GM19035 (cell line): ENCODE results near the gene CTNNA1.

Experiments
- ATAC-seq: cut with Tn5 transposase; IDR thresholded peaks from one replicate; pipeline ENCODE4 v1.9.1; 2021; ENCODE audit not compliant: unreplicated experiment

CTNNA1 gene

DNA sequence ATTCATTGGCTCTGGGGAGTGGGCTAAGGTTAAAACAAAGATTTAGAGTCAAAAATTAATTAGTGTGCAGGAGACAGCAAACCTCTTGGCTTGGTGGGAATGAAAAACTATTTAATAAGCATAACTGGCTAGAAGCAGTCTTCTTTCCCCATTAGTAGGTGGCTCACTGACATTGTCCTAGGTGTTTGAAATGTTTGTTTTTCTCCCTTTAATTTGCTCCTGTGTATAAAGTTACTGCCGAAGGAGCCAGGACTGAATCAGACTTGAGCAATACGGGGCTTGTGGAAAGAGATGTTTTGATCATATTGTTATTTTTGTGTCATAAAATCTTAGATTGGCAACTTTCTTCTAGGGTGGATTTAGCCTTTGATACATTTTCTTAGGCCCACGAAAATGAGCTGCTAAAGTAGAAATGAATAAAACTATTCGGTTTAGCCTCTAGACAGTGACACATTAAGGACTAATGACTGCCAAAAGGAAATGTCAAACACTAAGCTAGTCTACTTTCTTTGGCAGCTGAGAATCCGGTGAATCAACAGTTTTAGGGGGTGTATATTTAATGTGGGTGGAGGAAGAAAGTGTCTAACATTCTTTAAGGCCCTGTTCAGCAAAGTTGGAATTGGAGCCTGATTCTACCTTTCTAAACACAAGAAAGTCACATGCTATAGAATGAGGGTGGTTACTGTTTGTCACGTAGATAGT lies 91.7 kb downstream of the CTNNA1 start:
- ATAC-seq, result no peak

DNA sequence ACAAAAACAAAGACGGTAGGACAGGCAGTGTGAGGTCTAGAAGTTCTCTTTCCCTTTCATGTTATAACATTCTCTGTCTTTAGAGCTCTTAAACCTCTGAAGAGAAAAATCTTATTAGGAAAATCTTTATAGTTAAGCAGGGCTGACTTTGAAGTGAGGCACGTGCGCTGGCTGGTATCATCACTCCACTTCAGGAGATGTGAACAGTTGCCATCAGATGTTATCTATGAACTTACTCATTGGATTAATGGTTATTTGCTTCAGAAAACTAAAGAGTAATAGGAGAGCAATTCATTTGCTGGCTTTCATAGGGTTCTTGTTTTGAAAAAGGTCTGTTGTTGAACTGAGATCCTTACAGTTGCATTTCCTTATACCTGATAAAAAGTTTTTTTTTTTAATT lies 96.2 kb downstream of the CTNNA1 start:
- no peak for ATAC-seq

DNA sequence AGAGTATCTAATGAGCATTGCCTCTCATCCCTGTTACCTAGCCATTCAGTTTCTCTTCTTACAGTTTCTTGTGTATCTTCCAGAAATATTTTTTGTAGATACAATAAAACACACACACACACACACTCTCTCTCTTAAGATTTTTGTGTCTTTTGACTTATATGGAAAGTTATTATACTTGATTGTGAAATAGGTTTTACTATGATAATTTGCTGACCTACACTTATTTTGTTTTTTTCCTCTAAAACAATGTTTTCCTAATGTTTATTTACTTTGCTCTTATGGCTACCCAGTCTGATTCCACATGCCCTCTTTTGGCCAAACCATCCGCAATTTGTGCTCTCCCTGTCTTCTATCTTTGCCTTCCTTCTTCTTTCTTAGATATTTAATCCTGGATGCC lies 96.7 kb downstream of the CTNNA1 start:
- no peak for ATAC-seq

DNA sequence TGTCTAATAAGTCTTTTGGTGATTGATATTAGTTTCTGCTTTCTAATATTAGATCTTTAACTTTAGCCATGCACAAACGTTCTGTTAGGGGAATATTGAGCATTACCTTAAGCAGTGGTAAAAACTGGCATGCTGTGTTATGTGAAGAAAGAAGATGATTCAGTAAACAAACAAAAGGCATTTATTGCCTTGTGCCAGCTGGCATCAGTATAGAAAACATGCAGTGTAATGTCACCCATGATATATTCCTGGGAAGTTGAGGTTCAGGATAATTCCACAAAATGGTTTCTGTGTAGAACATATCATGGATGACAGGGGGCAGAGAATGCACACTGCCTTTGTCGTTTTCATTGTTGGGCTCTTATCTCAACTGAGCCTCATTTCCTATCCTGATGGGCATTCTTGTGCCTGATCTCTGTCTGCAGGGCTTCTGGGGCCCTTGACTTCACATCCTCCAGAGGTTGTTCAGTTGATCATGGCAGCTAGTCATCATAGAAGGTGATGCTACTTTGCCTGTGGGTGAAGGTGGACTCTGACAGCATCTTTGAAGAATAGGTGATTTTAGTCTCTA lies 97.7 kb downstream of the CTNNA1 start:
- ATAC-seq, result no peak

DNA sequence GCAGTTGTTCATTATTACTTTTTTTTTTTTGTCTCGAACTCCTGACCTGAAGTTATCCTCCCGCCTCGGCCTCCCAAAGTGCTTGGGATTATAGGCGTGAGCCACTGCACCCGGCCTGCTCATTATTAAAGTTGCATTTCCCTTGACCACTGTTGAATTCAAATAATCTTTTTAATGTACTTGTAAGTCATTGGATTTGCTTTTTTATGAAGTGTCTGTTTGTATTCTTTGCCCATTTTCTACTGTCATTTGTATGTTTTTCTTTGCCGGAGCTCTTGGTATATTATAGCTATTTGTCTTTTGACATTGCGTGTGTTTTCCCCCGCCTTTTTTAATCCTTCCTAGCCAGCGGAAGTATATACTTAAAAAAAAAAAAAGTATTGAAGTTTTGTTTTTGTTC lies 99.9 kb downstream of the CTNNA1 start:
- ATAC-seq, result no peak

DNA sequence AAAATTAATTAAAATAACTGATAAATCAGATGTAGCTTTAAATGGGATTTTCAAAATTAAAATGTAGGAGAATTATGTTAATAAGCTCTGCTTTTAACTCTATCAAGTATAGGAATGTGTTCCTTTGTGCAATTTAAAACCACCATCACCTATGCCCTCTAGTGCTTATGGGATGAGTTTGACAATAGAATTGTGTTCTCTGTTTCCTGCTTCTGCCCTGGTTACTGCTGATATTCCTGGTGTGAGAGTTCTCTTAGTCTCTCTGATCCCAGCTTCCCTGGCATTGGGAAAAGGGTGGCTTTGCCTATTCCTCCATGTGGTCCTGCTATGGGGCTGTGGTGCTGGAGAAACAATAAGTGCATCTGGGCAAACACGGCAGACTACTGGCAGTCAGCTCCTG lies 113.8 kb downstream of the CTNNA1 start:
- no peak for ATAC-seq

DNA sequence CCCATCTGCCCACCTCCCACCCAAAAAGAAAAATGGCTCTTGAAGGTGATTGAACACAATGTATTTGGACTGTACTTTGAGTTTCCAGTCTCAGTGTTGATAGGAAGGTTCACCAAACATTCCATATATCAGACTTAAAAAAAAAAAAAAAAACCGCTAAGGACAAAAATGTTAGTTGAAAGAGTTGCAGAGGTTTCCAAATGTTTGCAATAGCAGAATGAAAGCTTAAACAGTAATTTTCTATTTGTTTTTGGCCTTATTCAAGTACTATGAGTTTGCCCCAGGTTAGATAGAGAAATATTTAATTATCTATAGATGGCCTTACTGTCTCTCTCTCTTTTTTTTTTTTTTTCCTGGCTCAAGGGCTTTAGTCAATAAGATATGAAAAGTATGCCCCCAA lies 115.8 kb downstream of the CTNNA1 start:
- ATAC-seq, result no peak

DNA sequence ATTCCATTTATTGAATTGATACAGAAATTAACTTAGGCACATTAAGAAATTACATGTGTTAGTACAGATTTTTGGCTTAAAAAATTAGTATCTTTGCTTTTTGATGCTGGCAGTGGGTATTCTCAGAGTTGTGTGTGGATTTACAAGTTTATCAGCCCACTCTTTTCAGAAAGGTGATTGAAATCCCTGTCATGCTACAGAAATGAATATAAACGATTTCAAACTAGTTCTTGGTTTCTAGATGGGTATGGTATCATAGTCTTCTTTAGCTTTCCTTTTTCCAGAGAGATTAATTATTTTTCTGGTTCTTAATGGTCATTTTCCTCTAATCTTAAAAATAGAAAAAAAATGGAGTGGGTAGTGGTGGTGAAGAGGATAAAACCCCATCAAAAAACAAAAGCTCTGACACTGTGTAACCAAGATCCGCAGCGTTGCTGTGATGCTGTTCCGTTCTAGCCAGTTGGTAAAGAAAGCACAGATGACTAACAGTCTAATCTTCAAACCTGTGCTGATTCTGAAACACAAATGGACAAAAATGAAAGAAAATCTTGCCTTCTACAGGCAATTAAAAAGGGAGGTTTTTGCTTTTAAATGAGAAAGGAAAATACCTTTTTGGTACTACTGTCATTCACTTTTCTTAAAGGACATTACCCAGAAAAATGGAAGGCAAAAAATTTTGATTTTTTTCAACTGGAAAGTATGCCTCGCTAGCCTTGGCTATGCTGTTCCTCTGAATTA lies 116.7 kb downstream of the CTNNA1 start:
- no peak for ATAC-seq

DNA sequence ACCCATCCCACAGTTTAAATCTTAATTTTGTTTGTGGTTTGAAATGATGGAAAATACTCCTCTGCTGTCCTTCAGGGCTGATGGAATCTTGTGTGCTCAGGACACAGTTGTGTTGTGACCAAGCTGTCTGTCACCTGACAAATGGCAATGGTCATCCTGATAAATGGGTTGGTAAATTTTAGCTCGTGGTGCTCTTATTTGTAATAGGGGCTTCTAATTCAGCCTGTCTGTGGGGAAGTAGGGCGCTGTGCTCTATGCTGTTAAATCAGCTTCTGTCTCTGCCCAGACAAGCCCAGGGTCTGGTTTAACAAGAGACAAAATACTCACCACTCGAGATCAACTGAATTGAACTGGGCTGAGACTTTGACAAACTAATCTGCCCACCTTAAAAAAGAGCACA lies 117.4 kb downstream of the CTNNA1 start:
- no peak for ATAC-seq

DNA sequence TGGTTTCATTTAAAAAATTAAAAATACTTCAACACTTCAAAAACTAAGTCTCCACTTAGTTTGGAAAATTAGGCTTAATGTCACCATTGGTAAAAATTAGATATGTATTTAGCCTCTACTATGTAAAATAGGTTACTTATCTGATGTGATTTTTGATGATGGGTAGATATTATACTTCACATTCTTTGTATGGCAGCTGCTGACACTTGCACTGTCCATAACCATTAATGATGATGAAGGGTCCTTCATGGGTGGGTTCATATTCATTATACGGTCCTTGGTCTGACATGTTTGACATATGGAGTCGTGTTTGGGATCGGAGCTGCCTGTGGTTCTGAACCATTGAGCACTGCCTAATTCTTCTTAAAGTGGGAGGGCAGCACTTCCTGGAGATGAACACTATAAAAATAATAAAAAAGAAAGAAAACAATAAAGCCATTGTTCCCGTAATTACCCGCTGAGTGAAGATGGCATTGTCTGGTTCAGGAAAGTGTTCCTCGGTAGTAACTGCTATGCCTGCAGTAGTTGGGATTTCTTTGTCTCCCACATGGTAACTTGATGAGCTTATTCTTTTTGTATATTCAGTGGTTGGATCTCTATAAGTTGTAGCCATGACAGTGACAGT lies 119.7 kb downstream of the CTNNA1 start:
- ATAC-seq, result no peak

DNA sequence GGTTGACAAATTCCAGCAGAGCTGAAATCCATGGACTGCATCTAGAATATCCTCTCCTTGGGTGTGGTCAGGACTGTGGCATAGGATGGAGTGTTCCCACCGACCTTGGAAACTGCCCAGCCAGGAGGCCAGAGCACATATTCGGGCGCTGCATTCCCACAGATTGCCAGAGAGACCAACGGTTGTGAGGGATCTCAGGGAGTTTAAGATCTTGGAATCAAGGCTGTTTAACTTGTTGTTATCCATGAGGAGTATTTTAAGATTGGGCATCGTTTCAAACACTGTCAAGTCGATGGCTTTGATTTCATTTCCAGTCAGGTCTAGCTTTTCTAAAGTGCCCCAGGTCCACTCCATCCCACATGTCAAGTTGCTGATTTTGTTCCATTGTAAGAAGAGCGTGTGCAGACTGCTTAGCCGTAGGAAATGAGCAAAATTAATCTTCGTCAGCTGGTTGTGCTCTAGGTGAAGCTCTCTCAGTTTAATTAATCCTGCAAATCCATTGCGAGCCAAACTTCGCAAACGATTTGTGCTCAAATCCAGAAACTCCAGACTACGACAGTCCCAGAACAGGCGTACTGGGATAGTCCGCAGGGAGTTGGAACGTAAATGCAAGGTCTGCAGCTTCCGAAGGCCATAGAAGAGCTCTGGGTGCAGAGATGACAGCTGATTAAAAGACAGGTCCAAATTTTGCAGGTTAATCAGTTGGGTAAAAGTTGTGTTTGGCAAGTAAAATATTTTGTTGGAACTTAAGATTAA lies 120.4 kb downstream of the CTNNA1 start:
- no peak for ATAC-seq

DNA sequence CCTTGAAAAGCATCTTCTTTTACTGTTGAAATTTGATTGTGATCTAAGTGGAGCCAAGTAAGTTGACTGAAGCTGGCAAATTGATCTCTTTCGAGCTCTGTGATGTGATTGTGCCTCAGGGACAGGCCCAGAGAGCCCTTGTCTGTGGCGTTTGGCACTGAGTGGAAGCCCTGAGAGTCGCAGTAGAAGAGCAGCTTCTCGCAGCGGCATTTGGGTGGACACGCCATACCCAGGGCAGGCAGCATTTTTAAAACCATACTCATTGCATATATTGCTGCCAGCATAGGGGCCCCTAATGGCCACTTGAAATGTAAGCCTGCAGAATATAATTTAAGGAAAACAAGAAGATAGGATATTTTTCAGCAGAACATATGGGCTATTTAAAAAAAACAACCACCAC lies 121.0 kb downstream of the CTNNA1 start:
- no peak for ATAC-seq

DNA sequence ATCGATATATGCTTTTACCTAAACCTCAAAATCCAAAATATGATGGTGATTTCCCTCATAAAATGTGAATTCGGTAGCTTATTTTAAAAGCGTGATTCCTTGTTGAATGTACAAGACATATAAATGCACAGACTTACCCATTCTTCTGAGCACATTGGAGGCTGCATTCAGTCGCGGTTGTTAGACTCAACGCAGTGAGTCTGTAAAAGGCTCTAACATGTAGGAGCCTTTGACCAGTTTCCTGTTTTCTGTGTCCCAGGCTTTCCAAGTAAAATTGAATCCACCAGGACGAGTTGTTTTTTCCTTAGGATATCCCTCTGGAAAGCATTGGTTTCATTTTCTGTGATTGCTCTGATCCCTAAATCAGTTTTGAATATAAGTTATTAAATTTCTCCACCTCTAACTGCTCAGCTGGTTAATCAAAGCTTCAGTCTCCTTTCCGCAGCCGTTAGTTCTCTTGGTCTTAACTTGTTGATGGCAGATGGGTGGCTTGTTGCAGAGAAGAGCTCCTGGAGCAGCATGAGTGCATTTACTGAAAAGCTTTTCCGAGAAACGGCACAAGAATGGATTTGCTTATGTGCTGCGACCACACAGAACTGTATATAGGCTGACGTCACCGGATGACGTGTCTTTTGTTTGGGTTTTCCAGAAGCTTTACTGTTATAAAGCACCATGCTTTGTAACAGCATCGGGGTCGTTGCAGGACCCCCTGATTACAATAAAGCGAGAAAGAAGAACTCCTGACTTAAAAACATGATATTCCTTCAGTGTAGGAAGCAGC lies 121.7 kb downstream of the CTNNA1 start, which contains the start of gene LRRTM2:
Gene LRRTM2, minus strand, starts transcription at position 565 of the 781 bp plus-strand sequence. Its CDS starts 424 bp downstream, at position 141.
- ATAC-seq, result no peak

DNA sequence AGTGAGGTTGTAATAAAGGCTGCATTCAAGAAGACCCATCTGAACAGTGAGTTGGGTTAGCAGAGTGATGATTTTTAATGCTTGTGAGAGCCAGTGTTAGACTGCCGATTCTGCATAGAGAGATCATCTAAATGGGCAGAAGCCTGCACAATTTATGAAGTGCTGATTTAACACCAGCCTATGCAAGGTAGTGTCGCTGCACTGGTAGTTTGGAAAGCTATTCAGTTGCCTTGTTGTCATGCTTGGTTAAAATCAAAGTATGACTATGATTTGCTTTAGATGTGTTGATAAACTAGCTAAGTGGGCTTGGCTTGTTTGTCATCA lies 122.3 kb downstream of the CTNNA1 start:
- ATAC-seq, result no peak

DNA sequence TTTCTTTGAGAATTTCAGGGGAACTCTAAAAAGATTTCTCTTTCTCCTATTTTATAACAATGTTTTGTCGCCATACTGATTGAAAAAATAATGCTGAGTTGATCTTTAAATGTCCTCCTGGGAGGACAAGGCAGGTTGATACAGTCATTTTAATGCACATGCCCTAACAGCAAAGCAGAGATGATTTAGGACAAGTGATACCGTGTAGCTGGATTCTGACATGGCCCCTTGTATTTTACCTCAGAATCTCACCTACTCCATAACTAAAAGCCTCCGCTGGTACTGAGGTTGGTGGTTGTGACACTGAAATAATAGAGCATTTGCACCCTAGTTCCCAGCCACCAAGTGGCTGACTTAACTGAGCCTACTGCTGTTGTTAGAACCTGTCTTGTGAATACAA lies 122.7 kb downstream of the CTNNA1 start:
- ATAC-seq, result no peak

DNA sequence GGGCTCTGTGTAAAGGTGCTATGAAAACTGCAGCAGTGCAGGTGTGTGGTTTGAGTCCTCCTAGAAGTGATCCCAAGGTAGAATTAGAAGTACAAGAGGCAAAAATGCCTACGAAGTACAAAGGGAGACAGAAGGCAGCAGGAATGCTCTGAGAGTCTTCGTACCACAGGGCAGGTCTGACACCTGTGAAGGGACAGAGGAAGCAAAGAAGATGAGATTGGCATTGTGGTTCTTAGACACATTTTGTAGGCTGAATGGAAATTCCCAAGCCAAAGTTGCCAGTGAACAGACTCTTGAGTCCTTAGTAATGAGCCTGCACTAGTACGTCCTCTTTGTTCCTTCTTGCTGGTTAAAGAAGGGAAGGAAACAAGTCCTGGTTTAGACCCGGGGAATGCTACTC lies 123.6 kb downstream of the CTNNA1 start:
- no peak for ATAC-seq

DNA sequence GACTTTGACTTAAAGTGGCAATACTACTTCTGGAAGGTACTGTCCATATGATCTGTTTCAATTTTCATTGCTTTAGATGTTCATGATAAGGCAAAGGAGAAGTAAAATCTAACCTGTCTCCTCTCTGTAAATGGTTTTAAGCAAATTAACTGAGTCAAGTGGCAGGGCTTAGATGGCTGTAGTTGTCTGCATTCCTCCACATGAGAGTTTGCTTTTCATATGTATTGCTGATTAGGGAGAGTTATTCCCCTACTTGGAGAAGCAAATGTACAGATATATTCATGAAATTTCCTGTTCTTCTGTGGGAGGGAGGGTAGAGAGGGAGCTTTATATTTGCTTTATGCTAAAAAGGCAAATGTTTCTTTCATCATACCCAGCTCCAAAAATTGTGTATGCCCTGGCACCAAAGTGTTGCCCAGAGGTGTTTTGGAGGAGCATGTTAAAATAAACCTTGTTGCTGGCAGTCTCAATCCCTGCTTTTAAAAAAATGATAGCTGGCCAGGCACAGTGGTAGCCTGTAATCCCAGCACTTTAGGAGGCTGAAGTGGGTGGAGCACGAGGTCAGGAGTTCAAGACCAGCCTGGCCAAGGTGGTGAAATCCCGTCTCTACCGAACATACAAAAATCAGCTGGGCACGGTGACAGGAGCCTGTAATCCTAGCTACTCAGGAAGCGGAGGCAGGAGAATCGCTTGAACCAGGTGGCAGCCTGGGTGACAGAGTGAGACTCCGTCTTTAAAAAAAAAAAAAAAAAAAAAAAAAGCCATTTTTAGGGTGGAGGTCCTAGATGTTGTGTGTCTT lies 125.4 kb downstream of the CTNNA1 start:
- no peak for ATAC-seq

DNA sequence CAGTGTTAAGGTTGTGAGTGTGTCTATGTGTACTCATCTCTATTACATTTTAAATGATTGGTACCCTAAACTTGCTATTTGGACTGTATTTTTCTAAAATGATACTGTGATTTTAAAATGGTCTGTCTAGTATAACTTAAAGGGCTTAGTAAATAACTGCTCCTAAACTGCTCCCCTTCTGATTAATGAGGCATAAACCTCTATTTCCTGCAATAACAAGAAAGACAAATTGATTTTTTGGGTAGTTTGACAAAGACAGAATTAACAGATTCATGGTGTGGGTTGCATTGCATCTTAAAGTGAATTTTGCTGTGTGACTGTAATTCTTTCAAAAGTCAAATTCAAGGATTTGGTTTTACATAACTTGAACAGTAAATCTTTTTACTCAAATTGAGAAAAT lies 130.0 kb downstream of the CTNNA1 start:
- ATAC-seq, result no peak

DNA sequence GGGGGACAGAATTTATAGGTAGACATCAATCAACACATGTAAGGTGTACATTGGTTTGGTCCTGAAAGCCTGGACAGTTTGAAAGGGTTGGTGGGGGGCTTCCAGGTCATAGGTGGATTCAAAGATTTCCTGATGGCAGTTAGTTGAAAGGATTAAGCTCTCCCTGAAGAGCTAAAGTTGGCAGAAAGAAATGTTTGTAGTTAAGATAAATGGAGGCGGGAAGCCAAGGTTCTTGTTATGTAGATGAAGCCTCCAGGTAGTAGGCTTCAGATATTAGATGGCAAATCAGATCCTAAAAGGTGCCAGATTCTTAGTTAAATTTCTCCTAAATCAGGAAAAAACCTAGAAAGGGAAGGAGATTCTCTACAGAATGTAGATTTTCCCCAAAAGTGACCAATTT lies 130.9 kb downstream of the CTNNA1 start:
- ATAC-seq, result no peak

DNA sequence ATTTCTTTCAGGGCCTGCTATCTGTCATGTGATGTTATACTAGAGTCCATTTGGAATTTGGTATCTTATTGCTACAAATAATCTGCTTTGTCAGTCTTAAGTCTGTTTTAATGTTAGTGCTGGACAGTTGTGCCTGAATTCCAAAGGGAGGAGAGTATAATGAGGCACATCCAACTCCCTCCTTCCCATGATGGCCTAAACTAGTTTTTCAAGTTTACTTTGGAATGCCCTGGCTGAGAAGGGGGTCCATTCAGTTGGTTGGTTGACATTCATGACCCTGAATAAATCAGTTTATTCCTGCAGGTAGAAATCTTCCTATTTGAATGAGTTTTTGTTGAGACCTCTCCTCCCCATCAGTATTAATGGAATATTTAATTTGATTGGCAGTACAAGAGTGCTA lies 131.3 kb downstream of the CTNNA1 start:
- no peak for ATAC-seq
